Cardiac muscle cell (in vitro differentiated cells and primary cell): Measurements from ENCODE around the gene MSX2. TPM values are rescaled to one million over a fixed set of nuclear protein-coding genes. Genes with fewer than 3 reads are reported as not detected.

Experiments
- DNase-seq, 2 donors: peaks; one replicate each; pipeline versions ENCODE4 v3.0.0 to v3.0.0-alpha.2; 2010 to 2017; ENCODE audit warnings: low read depth in 1 of 2, low spot score in 1 of 2
- H3K27ac ChIP-seq: fragments of 200-600 bp; sonication (generic); 2 replicates; pipeline ENCODE4 v1.5.1; 2016
- H3K27me3 ChIP-seq: fragments of 200-600 bp; sonication (generic); 2 replicates; pipeline ENCODE4 v1.6.0; 2016; ENCODE audit warnings: control low read depth
- H3K36me3 ChIP-seq: fragments of 200-600 bp; sonication (generic); 2 replicates; pipeline ENCODE4 v1.5.1; 2016; ENCODE audit warnings: control low read depth
- H3K4me1 ChIP-seq: fragments of 200-600 bp; sonication (generic); 2 replicates; pipeline ENCODE4 v1.8.1; 2017; ENCODE audit warnings: low read depth, mild to moderate bottlenecking, mixed run types
- H3K4me3 ChIP-seq: fragments of 200-600 bp; sonication (generic); 2 replicates; pipeline ENCODE4 v1.5.1; 2016; ENCODE audit warnings: mild to moderate bottlenecking
- H3K9me3 ChIP-seq: fragments of 200-600 bp; sonication (generic); 2 replicates; pipeline ENCODE4 v1.5.1; 2017; ENCODE audit warnings: low read depth, mild to moderate bottlenecking, control low read depth
- polyA plus RNA-seq: library from polyadenylated mRNA; unstranded; fragments of >200 nt; fragmentation: Nextera tagmentation; extraction: Ambion mirVana; gene quantifications from 2 replicates; pipeline ENCODE4 v1.2.1, GENCODE V29; 2016
- total RNA-seq: library from RNA; depleted of rRNA; stranded (reverse); fragments of >200 nt; gene quantifications from 2 replicates; pipeline ENCODE4 v1.2.3, GENCODE V29; 2016
- TF ChIP-seq, protein P1 (sequence below): IDR thresholded peaks from 2 replicates; pipeline ENCODE4 v1.5.1; 2012; ENCODE audit warnings: low read depth, mild to moderate bottlenecking, low read length

The MSX2 gene
- total and polyA plus RNA-seq, 2 experiments from 2014 or later = 104 to 123 TPM

DNA sequence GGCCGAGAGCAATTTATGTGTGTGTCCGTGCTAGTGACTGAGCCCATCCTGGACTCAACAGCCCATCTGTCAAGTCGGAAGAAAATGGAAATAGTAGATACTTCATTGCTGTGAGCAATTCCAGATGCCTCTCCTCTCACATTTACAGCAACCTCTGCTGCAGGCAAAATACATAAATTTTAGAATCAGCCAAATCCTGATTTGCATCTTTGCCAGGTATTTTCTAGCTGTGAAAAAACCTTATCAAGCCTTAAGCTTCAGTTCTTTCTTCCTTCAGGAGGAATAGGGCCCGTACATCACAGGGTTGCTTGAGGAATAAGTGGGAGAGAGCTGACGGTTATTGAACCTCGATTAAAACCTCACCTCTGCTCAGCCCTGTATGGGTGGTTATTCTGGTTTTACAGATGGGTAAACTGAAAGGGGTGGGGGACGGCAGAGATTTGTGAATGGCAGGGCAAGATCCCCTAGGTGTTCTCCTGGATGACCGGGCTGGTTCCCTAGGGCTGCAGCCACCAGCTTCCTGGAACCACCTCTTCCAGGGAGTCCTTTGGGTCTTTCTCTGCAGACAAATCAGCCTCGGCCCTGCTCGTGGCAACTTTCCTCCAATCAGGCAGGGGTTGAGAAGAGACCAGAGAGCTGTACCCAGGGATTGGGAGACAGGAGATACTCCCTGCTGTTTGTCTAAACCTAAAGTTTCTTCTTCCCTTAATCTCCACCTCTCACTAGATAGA, 5.3 kb upstream of the MSX2 start:
- no peaks in the 10 kb centered on the region for H3K9me3 ChIP-seq
- H3K4me1 ChIP-seq = peaks cover 60% of the 10 kb centered on the region
- TF ChIP-seq, protein P1, sequence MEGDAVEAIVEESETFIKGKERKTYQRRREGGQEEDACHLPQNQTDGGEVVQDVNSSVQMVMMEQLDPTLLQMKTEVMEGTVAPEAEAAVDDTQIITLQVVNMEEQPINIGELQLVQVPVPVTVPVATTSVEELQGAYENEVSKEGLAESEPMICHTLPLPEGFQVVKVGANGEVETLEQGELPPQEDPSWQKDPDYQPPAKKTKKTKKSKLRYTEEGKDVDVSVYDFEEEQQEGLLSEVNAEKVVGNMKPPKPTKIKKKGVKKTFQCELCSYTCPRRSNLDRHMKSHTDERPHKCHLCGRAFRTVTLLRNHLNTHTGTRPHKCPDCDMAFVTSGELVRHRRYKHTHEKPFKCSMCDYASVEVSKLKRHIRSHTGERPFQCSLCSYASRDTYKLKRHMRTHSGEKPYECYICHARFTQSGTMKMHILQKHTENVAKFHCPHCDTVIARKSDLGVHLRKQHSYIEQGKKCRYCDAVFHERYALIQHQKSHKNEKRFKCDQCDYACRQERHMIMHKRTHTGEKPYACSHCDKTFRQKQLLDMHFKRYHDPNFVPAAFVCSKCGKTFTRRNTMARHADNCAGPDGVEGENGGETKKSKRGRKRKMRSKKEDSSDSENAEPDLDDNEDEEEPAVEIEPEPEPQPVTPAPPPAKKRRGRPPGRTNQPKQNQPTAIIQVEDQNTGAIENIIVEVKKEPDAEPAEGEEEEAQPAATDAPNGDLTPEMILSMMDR = no peak
- DNase-seq = no peak
- no peak overlapping the region for H3K4me3 ChIP-seq
- no peaks in the 10 kb centered on the region for H3K36me3 ChIP-seq
- peaks cover 10% of the 10 kb centered on the region for H3K27me3 ChIP-seq
- H3K27ac ChIP-seq = no peak overlapping the region

DNA sequence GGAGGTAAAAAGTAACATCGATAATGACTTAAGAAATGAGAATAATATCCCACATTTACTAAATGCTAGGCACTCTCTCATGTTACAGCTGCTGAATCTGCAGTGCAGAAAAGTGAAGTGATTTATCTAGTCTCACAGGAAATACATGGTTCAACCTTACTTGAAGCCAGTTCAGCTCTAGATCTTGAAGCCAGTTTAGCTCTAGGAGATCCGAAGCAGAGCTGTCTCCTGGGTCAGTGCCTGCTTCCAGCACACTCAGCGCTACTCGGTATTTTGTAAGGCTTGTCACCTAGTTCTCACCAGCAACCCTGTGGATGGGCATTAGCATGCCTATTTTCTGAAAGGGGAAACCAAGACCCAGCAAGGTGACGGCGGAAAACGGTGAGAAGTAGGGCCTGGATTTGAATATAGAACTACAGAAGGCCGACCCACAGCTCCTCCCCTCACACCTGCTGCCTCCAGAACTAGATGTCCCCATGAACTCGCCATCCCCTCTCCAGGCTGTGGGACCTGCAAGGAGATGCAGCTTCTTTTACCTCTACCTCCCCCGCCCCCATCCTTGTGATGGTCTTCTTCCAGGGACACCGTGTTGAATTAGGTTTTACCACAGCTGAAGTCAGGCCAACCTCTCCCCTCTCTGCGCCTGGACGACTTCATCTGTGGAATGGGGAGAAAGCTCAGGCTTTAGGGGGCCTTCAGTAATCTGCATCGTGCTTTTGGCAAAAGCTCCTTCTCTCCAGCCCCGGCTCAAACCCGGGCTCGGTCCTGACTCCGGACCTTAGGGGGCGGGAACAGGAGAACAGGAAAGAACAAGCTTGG, 4.4 kb upstream of the MSX2 start:
- no peak for DNase-seq
- Histone ChIP-seq H3K36me3 (no peaks in the 10 kb centered on the region), H3K27me3 (peaks cover 10% of the 10 kb centered on the region), H3K4me1 (peaks cover 60% of the 10 kb centered on the region), H3K9me3 (no peaks in the 10 kb centered on the region), H3K4me3 (no peak overlapping the region), H3K27ac (peak overlapping the region; percentile 67)
- TF ChIP-seq, protein P1 = no peak

DNA sequence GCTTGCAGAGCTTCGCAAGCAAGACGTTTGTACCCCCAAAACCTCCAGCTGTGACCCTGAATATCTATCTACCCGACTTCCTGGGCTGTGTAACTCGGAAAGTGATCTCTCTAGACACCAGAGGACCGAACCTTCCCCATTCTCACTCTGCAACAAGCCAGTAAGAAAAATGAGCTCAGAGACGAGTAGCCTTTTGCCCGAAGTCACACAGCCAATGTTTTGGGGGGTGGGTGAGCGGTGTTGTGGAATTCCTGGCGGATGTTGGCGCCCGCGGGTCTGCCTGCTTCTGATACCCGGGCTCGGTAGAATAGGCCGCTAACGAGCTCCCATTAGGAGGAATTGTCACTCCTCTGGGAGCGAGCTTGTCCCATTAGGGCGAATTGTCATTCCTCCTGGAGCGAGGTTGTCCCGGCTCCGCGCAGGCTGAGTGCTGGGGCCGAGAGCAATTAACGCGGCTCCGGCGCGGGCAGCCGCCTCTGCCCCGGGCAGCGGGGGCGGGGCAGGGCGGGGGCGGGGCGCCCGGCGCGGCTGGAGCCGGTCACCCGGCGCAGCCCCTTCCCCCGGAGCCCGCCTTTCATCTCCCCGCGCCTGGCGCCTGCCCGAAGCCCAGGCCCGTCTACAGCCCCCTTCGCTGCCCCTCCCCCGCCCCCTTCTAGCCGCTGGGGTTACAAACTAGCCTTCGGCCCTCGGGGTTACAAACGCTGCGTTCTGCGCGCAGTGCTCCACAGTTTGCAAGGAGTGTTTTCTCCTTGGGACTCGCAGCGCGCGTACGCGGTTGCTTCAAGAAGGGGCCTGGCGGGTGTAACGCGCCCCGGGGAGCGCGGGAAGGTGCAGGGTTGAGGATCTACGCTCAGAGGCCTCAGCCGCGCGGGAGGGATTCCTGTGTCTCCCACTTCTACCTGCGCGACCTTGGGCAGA, 3.5 kb upstream of the MSX2 start:
- Histone ChIP-seq H3K9me3 (no peaks in the 10 kb centered on the region), H3K4me3 (peak overlapping the region; percentile 18), H3K36me3 (no peaks in the 10 kb centered on the region), H3K4me1 (peaks cover 60% of the 10 kb centered on the region), H3K27me3 (peaks cover 10% of the 10 kb centered on the region), H3K27ac (peak overlapping the region; percentile 67)
- DNase-seq = peak in 1 of 2 donors; percentile 92
- TF ChIP-seq, protein P1 = no peak

DNA sequence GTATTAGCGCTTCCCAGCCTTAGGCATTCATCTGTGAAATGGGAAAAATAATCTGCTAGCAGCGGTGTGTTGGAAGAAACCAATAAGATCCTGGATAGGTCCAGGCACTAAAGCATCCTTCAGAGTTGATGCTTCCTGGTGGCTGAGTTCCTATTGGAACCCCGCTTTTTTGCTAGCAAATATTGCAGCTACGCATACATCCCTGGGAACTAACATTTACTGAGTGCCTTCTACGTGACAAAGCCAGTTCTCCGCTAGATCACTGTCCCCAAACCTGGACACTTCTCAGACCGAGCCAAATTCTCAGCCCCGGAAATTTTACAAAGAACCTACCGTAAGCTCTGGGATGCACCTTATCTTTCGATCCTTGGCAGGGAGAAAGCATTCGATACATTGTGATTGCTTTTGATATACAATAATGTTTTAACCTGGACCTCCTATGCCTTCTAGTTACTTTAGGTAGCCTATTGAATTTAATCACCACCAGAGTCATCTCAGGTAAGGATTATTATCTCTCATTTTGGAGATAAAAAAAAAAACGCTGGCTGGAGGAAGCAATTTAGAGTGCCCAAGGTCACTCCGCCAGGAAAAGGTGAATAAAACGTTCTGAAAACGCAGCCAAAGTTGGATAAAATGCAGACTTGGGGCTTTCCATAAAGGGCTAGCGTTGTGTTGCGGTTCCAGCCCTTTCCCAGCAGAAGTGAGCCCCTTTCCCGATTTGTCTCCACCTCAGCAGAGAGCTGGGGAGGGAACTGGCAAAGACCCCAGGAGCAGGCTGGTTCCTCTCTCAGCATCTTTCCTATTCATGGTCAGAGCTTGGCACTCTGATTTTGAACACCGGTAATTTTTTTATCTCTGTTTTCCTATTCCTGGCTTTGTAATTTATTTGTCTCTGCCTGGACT, 2.6 kb upstream of the MSX2 start:
- Histone ChIP-seq H3K27ac (peak overlapping the region; percentile 67), H3K27me3 (peaks cover 10% of the 10 kb centered on the region), H3K4me3 (peak overlapping the region; percentile 17), H3K4me1 (peaks cover 60% of the 10 kb centered on the region), H3K9me3 (no peaks in the 10 kb centered on the region), H3K36me3 (no peaks in the 10 kb centered on the region)
- TF ChIP-seq, protein P1 = no peak
- DNase-seq = no peak
